Lower leg skin (tissue), 4 donors: ENCODE measurements around the gene DCANP1. TPM values are rescaled to one million over a fixed set of nuclear protein-coding genes. Genes with fewer than 3 reads are reported as not detected.

Experiments
- DNase-seq, 2 donors: peaks; one replicate each; pipeline ENCODE4 v3.0.0-alpha.2; 2019; ENCODE audit warnings: low spot score in 2 of 2
- H3K4me3 ChIP-seq: fragments of 200-600 bp; sonication (generic); 2 replicates; pipeline ENCODE4 v1.5.1; 2017; ENCODE audit warnings: mild to moderate bottlenecking, low read depth; ENCODE audit not compliant: poor library complexity, severe bottlenecking
- CTCF ChIP-seq, 3 donors: fragments of 450-650 bp; IDR thresholded peaks; one replicate each; pipeline ENCODE4 v1.5.1; 2016; ENCODE audit warnings: antibody characterized with exemption in 3 of 3, mild to moderate bottlenecking in 3 of 3, moderate library complexity in 2 of 3
- POLR2A ChIP-seq, 2 donors: fragments of 450-650 bp; IDR thresholded peaks; one replicate each; pipeline ENCODE4 v1.6.1; 2016 to 2017; ENCODE audit warnings: antibody characterized with exemption in 2 of 2, mild to moderate bottlenecking in 1 of 2, moderate library complexity in 1 of 2
- WGBS, 2 donors: methylation state at CpG; one replicate each; pipeline ENCODE4 v1.1.5; 2018; 5-methylcytosine and 5-hydroxymethylcytosine counted together
- intact Hi-C: fragments of 100-400 bp; cut with DNase I; formaldehyde crosslinking; loops from one replicate; pipeline ENCODE4 v1.15.0; 2023; ENCODE audit warnings: low total_unique reads
- total RNA-seq, 4 donors: library from RNA; depleted of rRNA; stranded (reverse); fragments of >200 nt; gene quantifications; one replicate each; pipeline ENCODE4 v1.1.0, GENCODE V29; 2016

Gene DCANP1
- total RNA-seq, 4 donors from 2014 or later, result not detected

GRCh38 chr5:135462304-135462703 is 15.2 kb upstream of the DCANP1 start:
- intact Hi-C loops, result loop anchor here (10.0 kb wide), 1 partner anchor 362 kb away; no protein-coding TSS in a partner anchor
- no peak for TF ChIP-seq POLR2A (IDR thresholded peaks at IDR 0.05)
- DNase-seq, result peak in 1 of 2 donors; percentile 46
- WGBS, 2 donors, result 14 to 17% methylated on average over 6 of the region's 6 CpGs
- no peak overlapping the region for H3K4me3 ChIP-seq

GRCh38 chr5:135461481-135462151 is 14.5 kb upstream of the DCANP1 start:
- intact Hi-C loops, result loop anchor here (10.0 kb wide), 1 partner anchor 363 kb away; no protein-coding TSS in a partner anchor
- TF ChIP-seq CTCF (IDR thresholded peaks at IDR 0.05) (no peak), POLR2A (IDR thresholded peaks at IDR 0.05) (no peak)
- no peak overlapping the region for H3K4me3 ChIP-seq
- DNase-seq, result no peak
- 74 to 77% methylated on average over 7 of the region's 7 CpGs for WGBS, 2 donors

- WGBS, 2 donors, result 81 to 82% methylated on average over 11 of the region's 11 CpGs
- intact Hi-C loops, result loop anchor here (10.0 kb wide), 1 partner anchor 364 kb away; no protein-coding TSS in a partner anchor
- DNase-seq, result peak in 1 of 2 donors; percentile 68
- H3K4me3 ChIP-seq, result no peak overlapping the region
- TF ChIP-seq POLR2A (IDR thresholded peaks at IDR 0.05), result no peak
- TF ChIP-seq CTCF (IDR thresholded peaks at IDR 0.05), result no peak
These were observed 13.3 kb upstream of the DCANP1 start for GRCh38 chr5:135460246-135461033.

GRCh38 chr5:135458921-135459331 is 11.8 kb upstream of the DCANP1 start:
- TF ChIP-seq POLR2A (IDR thresholded peaks at IDR 0.05), result no peak
- no peak for TF ChIP-seq CTCF (IDR thresholded peaks at IDR 0.05)
- 23 to 26% methylated on average over 5 of the region's 5 CpGs for WGBS, 2 donors
- DNase-seq, result no peak
- no peak overlapping the region for H3K4me3 ChIP-seq
- intact Hi-C loops, result no loop called here

GRCh38 chr5:135458356-135458755 is 11.2 kb upstream of the DCANP1 start:
- intact Hi-C loops, result no loop called here
- 96 to 98% methylated on average over 4 of the region's 4 CpGs for WGBS, 2 donors
- DNase-seq, result no peak

More at GRCh38 chr5:135458356-135458755, 11.2 kb upstream of the DCANP1 start:
- H3K4me3 ChIP-seq, result no peak overlapping the region
- TF ChIP-seq CTCF (IDR thresholded peaks at IDR 0.05), result no peak
- TF ChIP-seq POLR2A (IDR thresholded peaks at IDR 0.05), result no peak
